ENCODE results near the gene CHID1.

The CHID1 gene

GRCh38 chr11:830295-831117 is 80.1 kb downstream of the CHID1 start:
- Histone ChIP-seq H3K9ac (ENCODE audit: low read length) (no peak overlapping the region), H3K27me3 (ENCODE audit: control insufficient read depth, insufficient read depth, low read length) (peaks cover 19% of the 10 kb centered on the region), H3K9me3 (ENCODE audit: control insufficient read depth, low read length) (no peaks in the 10 kb centered on the region), H3K4me1 (ENCODE audit: control insufficient read depth, insufficient read depth, low read length) (peaks cover 80% of the 10 kb centered on the region), H3K4me3 (ENCODE audit: low read length) (peak overlapping the region; percentile 25), H3K36me3 (ENCODE audit: control insufficient read depth, insufficient read depth, low read length) (no peaks in the 10 kb centered on the region)

GRCh38 chr11:829847-830294 is 80.7 kb downstream of the CHID1 start:
- no peak overlapping the region for H3K4me3 ChIP-seq (ENCODE audit: low read length)
- H3K4me1 ChIP-seq (ENCODE audit: control insufficient read depth, insufficient read depth, low read length) = peaks cover 80% of the 10 kb centered on the region
- H3K27me3 ChIP-seq (ENCODE audit: control insufficient read depth, insufficient read depth, low read length) = peaks cover 19% of the 10 kb centered on the region

DNA sequence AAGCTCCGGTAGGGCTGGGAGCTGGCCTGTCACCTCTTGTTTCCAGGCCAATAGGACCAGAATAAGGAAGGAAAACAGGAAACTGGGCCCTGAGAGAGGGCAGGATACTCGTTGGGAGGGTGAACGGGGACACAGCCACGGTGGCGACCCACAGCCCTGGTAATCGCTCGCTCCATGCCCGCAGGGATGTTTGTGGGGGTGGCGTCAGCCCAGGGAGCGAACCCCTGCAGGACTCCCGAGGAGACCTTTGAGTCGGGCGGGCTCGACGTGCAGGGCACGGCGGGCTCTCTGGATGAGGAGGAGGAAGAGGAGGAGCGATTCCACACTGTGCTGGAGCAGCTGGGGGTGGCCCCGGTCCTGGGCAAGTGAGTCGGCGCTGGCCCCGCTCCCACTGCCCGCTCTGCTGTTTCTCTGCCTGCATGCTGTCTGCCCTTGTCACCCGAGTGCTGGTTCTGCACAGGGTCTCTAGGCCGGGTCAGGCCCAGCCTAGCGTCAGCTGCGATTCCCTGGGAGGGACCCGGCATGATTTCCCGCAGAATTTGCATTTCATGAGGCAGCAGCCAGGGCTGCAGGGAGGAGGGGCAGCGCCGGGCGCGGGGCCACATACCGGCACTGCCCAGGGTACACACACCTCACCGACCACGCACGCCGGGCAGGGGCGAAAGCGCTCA is 81.3 kb downstream of the CHID1 start:
- Histone ChIP-seq H3K36me3 (ENCODE audit: control insufficient read depth, insufficient read depth, low read length) (no peaks in the 10 kb centered on the region), H3K4me1 (ENCODE audit: control insufficient read depth, insufficient read depth, low read length) (peaks cover 82% of the 10 kb centered on the region), H3K9me3 (ENCODE audit: control insufficient read depth, low read length) (no peaks in the 10 kb centered on the region), H3K4me3 (ENCODE audit: low read length) (peak overlapping the region; percentile 26), H3K27me3 (ENCODE audit: control insufficient read depth, insufficient read depth, low read length) (peaks cover 19% of the 10 kb centered on the region), H3K9ac (ENCODE audit: low read length) (peak overlapping the region; percentile 89)

More at GRCh38 chr11:829847-830294, 80.7 kb downstream of the CHID1 start:
- Histone ChIP-seq H3K36me3 (ENCODE audit: control insufficient read depth, insufficient read depth, low read length) (no peaks in the 10 kb centered on the region), H3K9me3 (ENCODE audit: control insufficient read depth, low read length) (no peaks in the 10 kb centered on the region), H3K9ac (ENCODE audit: low read length) (peak overlapping the region; percentile 89)

- peak overlapping the region; percentile 89 for H3K9ac ChIP-seq (ENCODE audit: low read length)
- peaks cover 82% of the 10 kb centered on the region for H3K4me1 ChIP-seq (ENCODE audit: control insufficient read depth, insufficient read depth, low read length)
- peaks cover 19% of the 10 kb centered on the region for H3K27me3 ChIP-seq (ENCODE audit: control insufficient read depth, insufficient read depth, low read length)
- H3K36me3 ChIP-seq (ENCODE audit: control insufficient read depth, insufficient read depth, low read length) = no peaks in the 10 kb centered on the region
- no peaks in the 10 kb centered on the region for H3K9me3 ChIP-seq (ENCODE audit: control insufficient read depth, low read length)
- H3K4me3 ChIP-seq (ENCODE audit: low read length) = peak overlapping the region; percentile 41
Observed at GRCh38 chr11:828506-829175, 82.0 kb downstream of the CHID1 start.

DNA sequence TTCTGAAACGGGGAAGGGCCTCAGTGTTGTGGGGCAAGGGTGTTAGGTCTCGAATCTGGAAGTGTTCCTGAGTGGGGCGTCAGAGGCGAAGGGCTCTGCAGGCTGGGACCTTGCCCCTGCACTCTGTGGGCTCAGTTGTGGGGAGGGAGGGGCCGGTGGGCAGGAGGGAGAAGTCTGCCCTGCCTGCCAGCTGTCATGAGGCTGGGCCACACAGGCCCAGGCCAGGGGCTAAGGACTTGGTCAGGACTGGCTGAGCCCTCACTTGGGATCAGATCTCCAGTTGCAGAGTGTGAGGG is 82.8 kb downstream of the CHID1 start, which contains the start of gene CRACR2B:
TSS of gene CRACR2B (plus strand) at position 23 of the 296 bp plus-strand sequence. CDS start 689 bp downstream, outside the sequence.
- Histone ChIP-seq H3K27me3 (ENCODE audit: control insufficient read depth, insufficient read depth, low read length) (peaks cover 19% of the 10 kb centered on the region), H3K9me3 (ENCODE audit: control insufficient read depth, low read length) (no peaks in the 10 kb centered on the region), H3K4me3 (ENCODE audit: low read length) (peak within 1 kb of the TSS; percentile 41), H3K9ac (ENCODE audit: low read length) (peak within 1 kb of the TSS; percentile 89), H3K36me3 (ENCODE audit: control insufficient read depth, insufficient read depth, low read length) (no peaks in the 10 kb centered on the region), H3K4me1 (ENCODE audit: control insufficient read depth, insufficient read depth, low read length) (peaks cover 89% of the 10 kb centered on the region)

- H3K36me3 ChIP-seq (ENCODE audit: control insufficient read depth, insufficient read depth, low read length) = no peaks in the 10 kb centered on the region
- H3K4me3 ChIP-seq (ENCODE audit: low read length) = peak overlapping the region; percentile 41
- H3K9ac ChIP-seq (ENCODE audit: low read length) = peak overlapping the region; percentile 89
- H3K27me3 ChIP-seq (ENCODE audit: control insufficient read depth, insufficient read depth, low read length) = peaks cover 19% of the 10 kb centered on the region
- peaks cover 91% of the 10 kb centered on the region for H3K4me1 ChIP-seq (ENCODE audit: control insufficient read depth, insufficient read depth, low read length)
- no peaks in the 10 kb centered on the region for H3K9me3 ChIP-seq (ENCODE audit: control insufficient read depth, low read length)
Observed at GRCh38 chr11:827146-827896, 83.3 kb downstream of the CHID1 start.

GRCh38 chr11:826836-827145 is 83.8 kb downstream of the CHID1 start:
- Histone ChIP-seq H3K9ac (ENCODE audit: low read length) (peak overlapping the region; percentile 89), H3K4me1 (ENCODE audit: control insufficient read depth, insufficient read depth, low read length) (peaks cover 91% of the 10 kb centered on the region)

GRCh38 chr11:826227-826621 is 84.4 kb downstream of the CHID1 start:
- Histone ChIP-seq H3K4me3 (ENCODE audit: low read length) (no peak overlapping the region), H3K36me3 (ENCODE audit: control insufficient read depth, insufficient read depth, low read length) (no peaks in the 10 kb centered on the region), H3K9ac (ENCODE audit: low read length) (peak overlapping the region; percentile 89), H3K9me3 (ENCODE audit: control insufficient read depth, low read length) (no peaks in the 10 kb centered on the region), H3K4me1 (ENCODE audit: control insufficient read depth, insufficient read depth, low read length) (peaks cover 91% of the 10 kb centered on the region), H3K27me3 (ENCODE audit: control insufficient read depth, insufficient read depth, low read length) (peaks cover 18% of the 10 kb centered on the region)

More at GRCh38 chr11:826836-827145, 83.8 kb downstream of the CHID1 start:
- Histone ChIP-seq H3K4me3 (ENCODE audit: low read length) (no peak overlapping the region), H3K9me3 (ENCODE audit: control insufficient read depth, low read length) (no peaks in the 10 kb centered on the region), H3K36me3 (ENCODE audit: control insufficient read depth, insufficient read depth, low read length) (no peaks in the 10 kb centered on the region), H3K27me3 (ENCODE audit: control insufficient read depth, insufficient read depth, low read length) (peaks cover 19% of the 10 kb centered on the region)

- Histone ChIP-seq H3K9me3 (ENCODE audit: control insufficient read depth, low read length) (no peaks in the 10 kb centered on the region), H3K36me3 (ENCODE audit: control insufficient read depth, insufficient read depth, low read length) (no peaks in the 10 kb centered on the region), H3K9ac (ENCODE audit: low read length) (peak overlapping the region; percentile 89), H3K4me1 (ENCODE audit: control insufficient read depth, insufficient read depth, low read length) (peaks cover 91% of the 10 kb centered on the region), H3K27me3 (ENCODE audit: control insufficient read depth, insufficient read depth, low read length) (peaks cover 12% of the 10 kb centered on the region), H3K4me3 (ENCODE audit: low read length) (no peak overlapping the region)
Observed at GRCh38 chr11:825366-826226, 85.0 kb downstream of the CHID1 start.

DNA sequence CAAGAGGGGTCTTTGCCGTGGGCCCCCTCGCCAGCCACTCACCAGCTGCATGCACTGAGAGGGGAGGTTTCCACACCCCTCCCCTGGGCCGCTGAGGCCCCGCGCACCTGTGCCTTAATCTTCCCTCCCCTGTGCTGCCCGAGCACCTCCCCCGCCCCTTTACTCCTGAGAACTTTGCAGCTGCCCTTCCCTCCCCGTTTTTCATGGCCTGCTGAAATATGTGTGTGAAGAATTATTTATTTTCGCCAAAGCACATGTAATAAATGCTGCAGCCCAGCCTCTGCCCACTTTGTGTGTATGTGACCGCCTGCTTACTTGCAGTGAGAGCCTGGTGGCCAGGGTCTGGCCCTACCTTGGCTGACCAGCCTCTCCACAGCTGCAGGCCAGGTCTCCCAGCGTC is 85.7 kb downstream of the CHID1 start:
- H3K27me3 ChIP-seq (ENCODE audit: control insufficient read depth, insufficient read depth, low read length) = peaks cover 8% of the 10 kb centered on the region
- peak overlapping the region; percentile 89 for H3K9ac ChIP-seq (ENCODE audit: low read length)
- no peak overlapping the region for H3K4me3 ChIP-seq (ENCODE audit: low read length)
- no peaks in the 10 kb centered on the region for H3K36me3 ChIP-seq (ENCODE audit: control insufficient read depth, insufficient read depth, low read length)
- H3K9me3 ChIP-seq (ENCODE audit: control insufficient read depth, low read length) = no peaks in the 10 kb centered on the region
- H3K4me1 ChIP-seq (ENCODE audit: control insufficient read depth, insufficient read depth, low read length) = peaks cover 90% of the 10 kb centered on the region

DNA sequence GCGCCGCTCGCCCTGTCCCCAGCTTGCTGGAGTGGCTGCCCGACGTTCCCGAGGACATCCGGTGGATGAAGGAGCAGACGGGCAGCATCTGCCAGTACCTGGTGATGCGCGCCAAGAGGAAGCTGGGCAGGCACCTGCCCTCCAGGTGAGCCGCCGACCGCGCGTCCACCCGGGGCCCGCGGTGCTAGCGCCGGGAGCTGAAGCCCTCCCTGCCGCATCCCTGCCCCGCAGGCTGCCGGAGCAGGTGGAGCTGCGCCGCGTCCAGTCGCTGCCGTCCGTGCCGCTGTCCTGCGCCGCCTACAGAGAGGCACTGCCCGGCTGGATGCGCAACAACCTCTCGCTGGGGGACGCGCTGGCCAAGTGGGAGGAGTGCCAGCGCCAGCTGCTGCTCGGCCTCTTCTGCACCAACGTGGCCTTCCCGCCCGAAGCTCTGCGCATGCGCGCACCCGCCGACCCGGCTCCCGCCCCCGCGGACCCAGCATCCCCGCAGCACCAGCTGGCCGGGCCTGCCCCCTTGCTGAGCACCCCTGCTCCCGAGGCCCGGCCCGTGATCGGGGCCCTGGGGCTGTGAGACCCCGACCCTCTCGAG is 86.2 kb downstream of the CHID1 start:
- Histone ChIP-seq H3K27me3 (ENCODE audit: control insufficient read depth, insufficient read depth, low read length) (peaks cover 8% of the 10 kb centered on the region), H3K9me3 (ENCODE audit: control insufficient read depth, low read length) (no peaks in the 10 kb centered on the region), H3K4me1 (ENCODE audit: control insufficient read depth, insufficient read depth, low read length) (peaks cover 84% of the 10 kb centered on the region), H3K36me3 (ENCODE audit: control insufficient read depth, insufficient read depth, low read length) (no peaks in the 10 kb centered on the region), H3K4me3 (ENCODE audit: low read length) (no peak overlapping the region), H3K9ac (ENCODE audit: low read length) (peak overlapping the region; percentile 89)
